WTC11 (cell line): ENCODE measurements around the gene SIRT2. TPM values are rescaled to one million over a fixed set of nuclear protein-coding genes. Genes with fewer than 3 reads are reported as not detected.
A peak's percentile ranks its signal among the peaks of the same experiment; 100 is the strongest.
"Not testable (repeated sequence)": the region's sequence is repeated elsewhere in the genome, so short reads cannot be mapped to it uniquely, and the experiment has no call there.

ENCODE experiments used
- ATAC-seq: fragments of 200-7000 bp; cut with Tn5 transposase; 2 replicates; pipeline ENCODE4 v1.10.0; 2021; ENCODE audit warnings: mild to moderate bottlenecking, moderate library complexity
- CTCF ChIA-PET: fragments of 300-600 bp; sonication (Branson Sonifier 250); formaldehyde crosslinking; loops from one replicate; lab custom pipeline; 2021; ENCODE audit warnings: antibody characterized with exemption; lab: Charles Lee
- POLR2A ChIA-PET: fragments of 350-600 bp; sonication (Branson Sonifier 250); formaldehyde crosslinking; loops from one replicate; lab custom pipeline; 2021; ENCODE audit warnings: antibody characterized with exemption; lab: Charles Lee
- DNase-seq: peaks from one replicate; pipeline ENCODE4 v3.0.0; 2021; ENCODE audit warnings: low spot score
- H3K27ac Mint-ChIP-seq: 2 replicates; pipeline ENCODE4 v1.8.0; 2021; ENCODE audit warnings: mixed read lengths
- H3K27me3 Mint-ChIP-seq: 2 replicates; pipeline ENCODE4 v1.8.0; 2021; ENCODE audit warnings: low read depth, mild to moderate bottlenecking, moderate library complexity, mixed read lengths
- H3K36me3 Mint-ChIP-seq: 2 replicates; pipeline ENCODE4 v1.8.0; 2021; ENCODE audit warnings: mixed read lengths
- H3K4me1 Mint-ChIP-seq: 2 replicates; pipeline ENCODE4 v1.8.0; 2022; ENCODE audit warnings: mixed read lengths
- H3K4me3 Mint-ChIP-seq: 2 replicates; pipeline ENCODE4 v1.8.0; 2021; ENCODE audit warnings: mild to moderate bottlenecking, moderate library complexity, mixed read lengths
- H3K9me3 Mint-ChIP-seq: 2 replicates; pipeline ENCODE4 v1.8.0; 2021; ENCODE audit warnings: mixed read lengths
- ATF1 ChIP-seq: sonication (generic); formaldehyde crosslinking; IDR thresholded peaks from 2 replicates; pipeline ENCODE4 v1.8.1; 2023; ENCODE audit warnings: mild to moderate bottlenecking, moderate library complexity, missing genetic modification reagents
- ATF2 ChIP-seq: sonication (generic); formaldehyde crosslinking; IDR thresholded peaks from 2 replicates; pipeline ENCODE4 v1.8.1; 2022; ENCODE audit warnings: low read depth, missing genetic modification reagents, borderline replicate concordance
- FOXJ3 ChIP-seq: sonication (generic); formaldehyde crosslinking; IDR thresholded peaks from 2 replicates; pipeline ENCODE4 v1.9.0; 2021; ENCODE audit warnings: missing genetic modification reagents, mild to moderate bottlenecking, borderline replicate concordance
- OVOL2 ChIP-seq: fragments of 250-450 bp; sonication (Bioruptor Pico); IDR thresholded peaks from 2 replicates; pipeline ENCODE4 v1.9.0; 2021; ENCODE audit warnings: mild to moderate bottlenecking, borderline replicate concordance
- TCF7 ChIP-seq: sonication (generic); formaldehyde crosslinking; IDR thresholded peaks from 2 replicates; pipeline ENCODE4 v1.8.0; 2022; ENCODE audit warnings: mild to moderate bottlenecking, low read depth, missing genetic modification reagents, moderate library complexity
- TEAD1 ChIP-seq: sonication (generic); formaldehyde crosslinking; IDR thresholded peaks from 2 replicates; pipeline ENCODE4 v1.8.0; 2022; ENCODE audit warnings: mild to moderate bottlenecking, missing genetic modification reagents
- ZBTB43 ChIP-seq: sonication (generic); formaldehyde crosslinking; IDR thresholded peaks from 2 replicates; pipeline ENCODE4 v1.8.1; 2023; ENCODE audit warnings: mild to moderate bottlenecking, missing genetic modification reagents
- ZNF317 ChIP-seq: sonication (generic); formaldehyde crosslinking; IDR thresholded peaks from 2 replicates; pipeline ENCODE4 v1.8.1; 2023; ENCODE audit warnings: low read depth, mild to moderate bottlenecking, moderate library complexity, missing genetic modification reagents, borderline replicate concordance
- ZNF396 ChIP-seq: fragments of 250-450 bp; sonication (Bioruptor Pico); IDR thresholded peaks from 2 replicates; pipeline ENCODE4 v1.8.0; 2021; ENCODE audit warnings: mild to moderate bottlenecking, moderate library complexity, borderline replicate concordance
- ZNF423 ChIP-seq: fragments of 250-450 bp; sonication (Bioruptor Pico); IDR thresholded peaks from 2 replicates; pipeline ENCODE4 v2.1.2; 2022; ENCODE audit warnings: mild to moderate bottlenecking, moderate library complexity
- ZNF425 ChIP-seq: fragments of 250-450 bp; sonication (Bioruptor Pico); conservative IDR thresholded peaks from 2 replicates; pipeline ENCODE4 v1.9.0; 2021; ENCODE audit warnings: mild to moderate bottlenecking
- ZNF512 ChIP-seq: sonication (generic); formaldehyde crosslinking; IDR thresholded peaks from 2 replicates; pipeline ENCODE4 v1.8.1; 2022; ENCODE audit warnings: missing genetic modification reagents, borderline replicate concordance
- ZNF532 ChIP-seq: fragments of 250-450 bp; sonication (Bioruptor Pico); IDR thresholded peaks from 2 replicates; pipeline ENCODE4 v1.9.0; 2021; ENCODE audit warnings: mild to moderate bottlenecking, borderline replicate concordance
- total RNA-seq: library from RNA; stranded (reverse); gene quantifications from 3 replicates; pipeline ENCODE4 v1.2.3, GENCODE V29; 2021

SIRT2 gene
- total RNA-seq, 1 experiment from 2014 or later, result 9.5 TPM

- no peak for TF ChIP-seq ATF2 (CRISPR knock-in tag)
- TF ChIP-seq ZNF425 (CRISPR knock-in tag), result no peak
- TF ChIP-seq ZNF512 (CRISPR knock-in tag), result no peak
- no peak for TF ChIP-seq TCF7 (CRISPR knock-in tag)
- no peak for TF ChIP-seq FOXJ3 (CRISPR knock-in tag)
- no peak for TF ChIP-seq ZBTB43
These were observed 42.6 kb downstream of the SIRT2 start (continued) for GRCh38 chr19:38856813-38857212.

- CTCF ChIA-PET, POLR2A ChIA-PET, H3K4me3 Mint-ChIP-seq, H3K27ac Mint-ChIP-seq, ATAC-seq, DNase-seq: not testable (repeated sequence)
- Mint-ChIP-seq H3K4me1 (peaks cover 11% of the 10 kb centered on the region), H3K9me3 (peaks cover 12% of the 10 kb centered on the region), H3K27me3 (peaks cover 18% of the 10 kb centered on the region), H3K36me3 (peaks cover 13% of the 10 kb centered on the region)
These were observed 43.7 kb downstream of the SIRT2 start for GRCh38 chr19:38855751-38856150.

GRCh38 chr19:38854961-38855360 is 44.5 kb downstream of the SIRT2 start:
- ATAC-seq, DNase-seq, H3K27ac Mint-ChIP-seq, POLR2A ChIA-PET: not testable (repeated sequence)
- peaks cover 18% of the 10 kb centered on the region for H3K27me3 Mint-ChIP-seq
- CTCF ChIA-PET, result interaction anchor here (0.6 kb wide), 1 partner anchor 75 kb away, joined by 3 read pairs; no protein-coding TSS in a partner anchor
- peaks cover 13% of the 10 kb centered on the region for H3K4me1 Mint-ChIP-seq
- peaks cover 13% of the 10 kb centered on the region for H3K36me3 Mint-ChIP-seq
- peaks cover 12% of the 10 kb centered on the region for H3K9me3 Mint-ChIP-seq
- H3K4me3 Mint-ChIP-seq, result 0 out of 2 replicates have a peak overlapping the region, but pooled peaks have one; percentile 35

GRCh38 chr19:38853214-38853613 is 46.2 kb downstream of the SIRT2 start:
- CTCF ChIA-PET, result interaction anchor here (2.2 to 3.0 kb wide), 3 partner anchors 17 to 78 kb away, joined by 14 to 26 read pairs (median 18); partner anchors contain the start of genes MRPS12 and SARS2
- TF ChIP-seq ZNF317 (no peak), ATF1 (CRISPR knock-in tag) (no peak), ZNF532 (CRISPR knock-in tag) (no peak), ZNF423 (no peak), OVOL2 (CRISPR knock-in tag) (no peak), ZBTB43 (no peak), TEAD1 (no peak), ZNF396 (no peak), ZNF425 (CRISPR knock-in tag) (no peak)

More at GRCh38 chr19:38853214-38853613, 46.2 kb downstream of the SIRT2 start:
- H3K36me3 Mint-ChIP-seq, result peaks cover 22% of the 10 kb centered on the region
- H3K4me3 Mint-ChIP-seq, result peak overlapping the region; percentile 95
- H3K4me1 Mint-ChIP-seq, result peaks cover 22% of the 10 kb centered on the region
- peaks cover 12% of the 10 kb centered on the region for H3K9me3 Mint-ChIP-seq
- ATAC-seq (no peak), DNase-seq (no peak)
- peak overlapping the region; percentile 98 for H3K27ac Mint-ChIP-seq
- POLR2A ChIA-PET, result interaction anchor here (0.6 to 2.2 kb wide), 5 partner anchors 20 to 92 kb away, joined by 3 to 7 read pairs (median 3); partner anchors contain the start of genes NFKBIB and SIRT2
- peaks cover 18% of the 10 kb centered on the region for H3K27me3 Mint-ChIP-seq
